Fibroblast of lung (primary cell): ENCODE measurements around the gene VGF.

Experiments used
- EZH2 ChIP-seq: IDR thresholded peaks from 2 replicates; pipeline ENCODE4 v1.5.1; 2012; ENCODE audit warnings: low read length, control low read depth, mild to moderate bottlenecking; ENCODE audit errors: missing control alignments
- TF ChIP-seq, protein P1 (sequence below), 2 donors: IDR thresholded peaks in 1 of 2; conservative IDR thresholded peaks in 1 of 2; 1 replicate in 1 of 2; 2 replicates in 1 of 2; pipeline ENCODE4 v1.5.1; 2011 to 2012; ENCODE audit warnings: low read length in 2 of 2, control low read depth in 1 of 2, inconsistent platforms in 1 of 2, low read depth in 1 of 2, mild to moderate bottlenecking in 1 of 2

DNA sequence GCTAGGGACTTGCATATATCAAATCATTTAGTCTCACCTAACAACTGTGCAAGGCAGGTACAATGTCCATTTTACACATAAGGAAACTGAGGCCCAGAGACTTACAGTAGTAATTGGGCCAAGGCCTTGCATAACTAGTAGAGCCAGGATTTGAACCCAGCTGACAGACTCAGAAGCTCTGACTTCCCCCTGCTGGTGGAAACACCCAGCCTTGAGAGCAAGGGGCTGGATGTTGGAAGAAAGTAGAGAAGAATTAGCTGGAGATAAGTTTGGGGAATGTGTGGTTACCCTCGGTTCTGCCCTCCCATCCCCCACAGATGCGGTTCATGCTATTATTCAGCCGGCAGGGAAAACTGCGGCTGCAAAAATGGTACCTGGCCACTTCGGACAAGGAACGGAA, 9.1 kb downstream of the VGF start:
- TF ChIP-seq, protein P1, sequence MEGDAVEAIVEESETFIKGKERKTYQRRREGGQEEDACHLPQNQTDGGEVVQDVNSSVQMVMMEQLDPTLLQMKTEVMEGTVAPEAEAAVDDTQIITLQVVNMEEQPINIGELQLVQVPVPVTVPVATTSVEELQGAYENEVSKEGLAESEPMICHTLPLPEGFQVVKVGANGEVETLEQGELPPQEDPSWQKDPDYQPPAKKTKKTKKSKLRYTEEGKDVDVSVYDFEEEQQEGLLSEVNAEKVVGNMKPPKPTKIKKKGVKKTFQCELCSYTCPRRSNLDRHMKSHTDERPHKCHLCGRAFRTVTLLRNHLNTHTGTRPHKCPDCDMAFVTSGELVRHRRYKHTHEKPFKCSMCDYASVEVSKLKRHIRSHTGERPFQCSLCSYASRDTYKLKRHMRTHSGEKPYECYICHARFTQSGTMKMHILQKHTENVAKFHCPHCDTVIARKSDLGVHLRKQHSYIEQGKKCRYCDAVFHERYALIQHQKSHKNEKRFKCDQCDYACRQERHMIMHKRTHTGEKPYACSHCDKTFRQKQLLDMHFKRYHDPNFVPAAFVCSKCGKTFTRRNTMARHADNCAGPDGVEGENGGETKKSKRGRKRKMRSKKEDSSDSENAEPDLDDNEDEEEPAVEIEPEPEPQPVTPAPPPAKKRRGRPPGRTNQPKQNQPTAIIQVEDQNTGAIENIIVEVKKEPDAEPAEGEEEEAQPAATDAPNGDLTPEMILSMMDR (conservative IDR thresholded peaks at IDR 0.05 in 1 of 2, IDR thresholded peaks at IDR 0.05 in 1 of 2; ENCODE audit: low read depth in 1 of 2, low read length in 2 of 2): peak; percentile 17 to 35
- TF ChIP-seq EZH2: no peak
